Measurements from ENCODE around the gene AJM1.
"Not testable (repeated sequence)": the region's sequence is repeated elsewhere in the genome, so short reads cannot be mapped to it uniquely, and the experiment has no call there.

The AJM1 gene

GRCh38 chr9:136799079-136799853, 43.0 kb upstream of the AJM1 start:
- TF ChIP-seq CTCF (IDR thresholded peaks at IDR 0.05; ENCODE audit: insufficient read depth, missing control alignments) = no peak
- FAIRE-seq = no peak
- DNase-seq (ENCODE audit: insufficient read length, low spot score) = no peak

GRCh38 chr9:136799854-136800657, 42.2 kb upstream of the AJM1 start:
- peak; percentile 89 for DNase-seq (ENCODE audit: insufficient read length, low spot score)
- FAIRE-seq = no peak

GRCh38 chr9:136802321-136802720, 40.0 kb upstream of the AJM1 start:
- DNase-seq (ENCODE audit: insufficient read length, low spot score) = no peak
- no peak for FAIRE-seq
- TF ChIP-seq CTCF (IDR thresholded peaks at IDR 0.05; ENCODE audit: insufficient read depth, missing control alignments) = no peak

More at GRCh38 chr9:136799854-136800657, 42.2 kb upstream of the AJM1 start:
- no peak for TF ChIP-seq CTCF (IDR thresholded peaks at IDR 0.05; ENCODE audit: insufficient read depth, missing control alignments)

GRCh38 chr9:136803009-136803550, 39.2 kb upstream of the AJM1 start:
- FAIRE-seq; DNase-seq (ENCODE audit: insufficient read length, low spot score): not testable (repeated sequence)

GRCh38 chr9:136803551-136804508, 38.4 kb upstream of the AJM1 start:
- no peak for TF ChIP-seq CTCF (IDR thresholded peaks at IDR 0.05; ENCODE audit: insufficient read depth, missing control alignments)
- no peak for FAIRE-seq
- no peak for DNase-seq (ENCODE audit: insufficient read length, low spot score)

- no peak for FAIRE-seq
- TF ChIP-seq CTCF (IDR thresholded peaks at IDR 0.05; ENCODE audit: insufficient read depth, missing control alignments) = no peak
- DNase-seq (ENCODE audit: insufficient read length, low spot score) = no peak
Measured at GRCh38 chr9:136804509-136805206, 37.6 kb upstream of the AJM1 start.

Measured in D721Med (cell line).